Astrocyte of the hippocampus (primary cell): ENCODE data around the gene TFDP1.
A peak's percentile ranks its signal among the peaks of the same experiment; 100 is the strongest.
"Not testable (repeated sequence)": the region's sequence is repeated elsewhere in the genome, so short reads cannot be mapped to it uniquely, and the experiment has no call there.

ENCODE experiments used
- DNase-seq: peaks from one replicate; pipeline ENCODE4 v3.0.0; 2011; ENCODE audit warnings: low read depth, low spot score

Gene TFDP1

GRCh38 chr13:113567681-113568080, 16.9 kb upstream of the TFDP1 start:
- no peak for DNase-seq

- DNase-seq, result no peak
These were observed 11.5 kb upstream of the TFDP1 start for GRCh38 chr13:113573065-113573464.

- no peak for DNase-seq
These were observed 8.0 kb upstream of the TFDP1 start for GRCh38 chr13:113576597-113576996.

GRCh38 chr13:113577881-113578435, 6.6 kb upstream of the TFDP1 start:
- no peak for DNase-seq

- no peak for DNase-seq
These were observed 4.9 kb upstream of the TFDP1 start for GRCh38 chr13:113579686-113580085.

DNA sequence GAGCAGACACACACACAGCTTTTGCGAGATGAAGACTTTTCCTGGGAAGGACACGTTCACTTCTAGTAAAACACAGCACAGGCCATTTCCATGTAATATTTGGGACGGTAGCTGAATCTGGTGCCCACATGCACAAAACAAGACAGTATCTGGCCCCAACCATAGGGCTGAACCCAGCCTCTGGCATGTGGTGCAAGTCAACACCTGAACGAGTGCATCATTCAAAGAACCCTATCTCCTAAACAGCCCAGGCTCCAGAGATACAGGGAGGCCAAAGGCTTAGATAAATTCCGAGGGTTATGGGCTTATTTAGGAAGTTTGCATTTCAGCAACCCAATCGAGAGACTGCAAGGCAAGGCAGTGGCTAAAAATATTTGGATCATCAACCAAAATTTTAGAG, 2.7 kb upstream of the TFDP1 start:
- DNase-seq, result no peak

GRCh38 chr13:113582841-113583631, 1.5 kb upstream of the TFDP1 start:
- DNase-seq, result no peak

- peak; percentile 20 for DNase-seq
These were observed 518 bp downstream of the TFDP1 start for GRCh38 chr13:113584870-113585671.

DNA sequence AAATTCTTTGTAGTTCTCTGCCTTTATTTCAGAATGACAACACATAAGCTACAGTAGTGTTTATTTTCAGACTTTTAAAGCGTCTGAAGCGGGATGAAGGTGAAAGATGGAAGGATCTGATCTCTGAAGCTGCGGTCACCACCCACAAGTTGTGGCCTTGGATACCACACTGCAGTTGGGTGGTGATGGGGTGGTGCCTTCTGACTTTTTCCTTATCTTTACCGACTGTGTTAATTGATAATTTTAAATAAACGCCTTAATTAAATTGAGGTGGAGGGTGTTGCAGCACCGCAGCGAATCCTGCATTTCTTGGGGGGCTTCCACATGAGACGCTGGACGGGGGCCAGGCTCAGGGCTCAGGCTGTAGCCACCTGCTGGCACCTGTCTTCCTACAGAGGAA, 1.3 kb downstream of the TFDP1 start:
- no peak for DNase-seq

DNA sequence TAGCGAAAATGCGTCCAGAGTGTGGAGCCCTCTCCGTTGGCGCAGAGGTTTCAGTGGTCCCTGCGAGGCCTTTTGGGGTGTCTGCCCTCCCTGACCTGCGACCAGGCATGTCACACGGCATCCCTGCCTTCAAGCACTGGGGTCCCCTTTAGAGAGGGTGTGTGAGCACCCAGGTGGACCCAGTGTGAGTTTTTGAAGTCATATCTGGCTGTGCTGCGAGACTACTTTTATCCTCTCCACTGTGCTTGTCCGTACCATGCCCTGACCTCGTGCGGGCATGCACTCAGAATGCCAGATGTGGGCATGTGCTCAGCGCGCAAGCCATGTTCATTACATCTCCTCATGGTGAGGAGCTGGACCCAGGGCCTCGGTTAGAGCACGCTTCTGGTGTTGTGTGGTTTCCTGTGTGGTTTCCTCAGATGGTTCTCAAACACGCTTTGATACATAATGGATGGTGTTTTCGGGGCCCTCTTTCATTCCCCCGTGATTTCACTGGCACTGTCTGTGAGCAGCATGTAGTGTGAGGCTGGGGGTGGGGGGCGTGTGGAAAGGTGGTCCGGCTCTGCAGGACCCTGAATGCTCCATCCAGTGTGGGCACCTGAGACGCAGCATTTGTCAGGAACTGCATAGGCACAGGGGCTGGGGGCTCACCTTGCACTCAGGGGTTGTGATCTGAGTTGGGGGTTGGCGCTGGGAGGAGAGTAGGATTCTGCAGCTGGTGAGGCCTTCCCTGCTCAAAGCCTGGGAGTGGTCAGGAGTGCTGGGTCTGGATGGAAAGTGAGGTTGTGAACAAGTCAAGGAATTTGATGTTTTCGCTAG, 2.3 kb downstream of the TFDP1 start:
- no peak for DNase-seq

DNA sequence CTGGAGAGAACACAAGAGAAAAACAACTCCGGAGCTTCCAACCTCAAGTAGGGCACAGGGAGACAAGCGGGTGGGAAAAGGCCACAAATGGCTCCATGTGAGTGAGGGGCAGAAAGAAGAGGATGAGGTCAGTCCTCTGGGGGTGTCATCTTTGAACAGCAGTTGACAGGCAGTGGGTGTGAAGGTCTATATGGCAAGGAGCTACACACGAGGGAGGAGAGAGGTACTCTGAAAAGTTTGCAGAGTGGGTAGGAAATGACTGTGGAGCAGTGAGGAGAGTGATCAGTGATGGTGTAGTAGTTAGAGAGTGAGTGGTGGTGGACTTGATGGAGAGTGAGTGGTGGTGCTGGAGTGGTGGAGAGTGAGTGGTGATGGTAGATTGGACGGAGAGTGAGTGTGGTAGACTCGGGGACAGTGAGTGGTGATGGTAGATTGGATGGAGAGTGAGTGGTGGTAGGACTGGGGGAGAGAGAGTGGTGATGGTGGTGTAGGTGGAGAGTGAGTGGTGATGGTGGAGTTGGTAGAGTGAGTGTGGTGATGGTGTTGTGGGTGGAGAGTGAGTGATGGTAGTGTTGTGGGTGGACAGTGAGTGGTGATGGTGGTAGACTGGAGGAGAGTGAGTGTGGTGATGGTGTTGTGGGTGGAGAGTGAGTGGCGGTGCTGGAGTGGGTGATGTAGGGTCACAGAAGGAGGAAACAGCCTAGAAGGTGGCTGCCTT, 4.0 kb downstream of the TFDP1 start:
- DNase-seq, result no peak

- DNase-seq, result no peak
These were observed 4.9 kb downstream of the TFDP1 start for GRCh38 chr13:113589251-113589960.

DNA sequence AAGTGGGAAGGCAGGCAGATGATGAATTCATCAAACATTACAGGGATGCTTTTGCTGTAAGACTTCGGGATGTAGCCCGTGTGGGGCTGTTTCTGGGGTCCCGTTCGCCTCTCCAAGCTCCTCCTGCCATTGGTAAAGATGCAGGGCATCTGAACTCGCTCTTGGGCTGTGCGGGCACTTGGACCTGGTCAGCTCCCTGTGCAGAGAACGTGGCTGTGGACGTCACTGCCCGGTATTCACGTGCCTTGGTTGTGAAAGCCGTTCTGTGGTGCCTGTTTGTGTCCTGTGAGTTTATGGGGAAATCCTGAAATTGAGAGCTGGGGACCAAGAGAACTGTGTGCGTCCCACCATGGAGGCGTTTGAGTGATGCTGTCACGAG, 5.4 kb downstream of the TFDP1 start:
- no peak for DNase-seq

GRCh38 chr13:113591750-113592149, 7.2 kb downstream of the TFDP1 start:
- no peak for DNase-seq

DNA sequence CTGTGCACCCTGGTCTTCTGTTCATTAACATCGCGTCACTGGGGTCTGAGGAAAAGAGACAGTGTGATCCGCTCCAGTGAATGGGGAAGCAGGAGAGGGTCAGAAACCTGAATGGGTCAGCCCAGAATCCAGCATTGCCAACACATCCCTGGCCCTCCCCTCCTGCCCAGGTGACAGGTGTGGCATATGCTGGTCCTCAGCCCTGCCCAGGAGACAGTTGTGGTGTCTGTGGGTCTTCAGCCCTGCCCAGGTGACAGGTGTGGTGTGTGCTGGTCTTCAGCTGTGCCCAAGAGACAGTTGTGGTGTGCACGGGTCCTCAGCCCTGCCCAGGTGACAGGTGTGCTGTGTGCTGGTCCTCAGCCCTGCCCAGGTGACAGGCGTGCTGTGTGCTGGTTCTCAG, 8.0 kb downstream of the TFDP1 start:
- DNase-seq, result no peak

GRCh38 chr13:113594066-113594821, 9.7 kb downstream of the TFDP1 start:
- not testable (repeated sequence) for DNase-seq

DNA sequence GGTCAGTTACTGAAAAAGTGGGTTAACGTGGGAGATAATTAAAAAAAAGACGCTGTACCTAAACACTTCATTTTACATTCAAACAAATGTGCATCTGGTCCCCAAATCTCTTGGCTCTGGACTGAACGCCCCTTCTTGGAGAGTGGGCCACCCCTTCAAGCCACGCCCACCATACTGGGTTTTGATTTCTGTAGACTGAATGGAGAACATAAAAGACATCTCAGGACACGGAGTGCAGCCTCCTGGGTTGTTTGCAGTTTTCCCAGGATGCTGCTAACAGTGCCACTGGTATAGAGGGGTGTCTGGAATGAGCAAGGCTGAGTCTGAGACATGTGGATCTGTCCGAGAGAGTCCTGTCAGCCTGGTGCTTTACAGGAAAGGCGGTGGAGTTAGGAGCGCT, 10.6 kb downstream of the TFDP1 start:
- no peak for DNase-seq

GRCh38 chr13:113596321-113597200, 12.0 kb downstream of the TFDP1 start:
- DNase-seq, result no peak
